ENCODE data around the gene CDH23. TPM values are rescaled to one million over a fixed set of nuclear protein-coding genes. Genes with fewer than 3 reads are reported as not detected.

Gene CDH23
- polyA plus RNA-seq, 1 donor from 2014 or later: 6.6 TPM

DNA sequence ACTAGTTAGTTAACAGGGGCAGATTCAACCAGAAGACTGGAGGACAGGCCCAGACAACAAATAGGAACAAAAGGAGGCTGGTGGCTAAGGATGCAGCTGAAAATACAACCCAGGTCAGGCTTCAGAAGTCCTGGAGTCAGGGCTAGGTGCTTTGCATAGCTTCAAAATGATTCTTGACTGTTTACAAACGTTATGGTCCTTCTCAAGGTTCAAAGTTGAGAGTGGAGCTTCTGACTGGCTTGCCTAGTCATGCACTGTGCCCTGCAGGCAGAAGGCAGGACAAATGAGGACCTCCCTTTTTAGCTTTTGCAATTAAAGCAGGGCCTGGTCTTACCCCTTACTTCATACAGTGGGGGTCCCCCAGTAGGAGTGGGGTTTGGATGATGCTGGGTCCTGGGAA is 4.4 kb upstream of the CDH23 start:
- H4K20me1 ChIP-seq (ENCODE audit: insufficient read depth): no peaks in the 10 kb centered on the region
- H3F3A ChIP-seq (ENCODE audit: insufficient read depth, low read length, poor library complexity, severe bottlenecking): no peaks in the 10 kb centered on the region
- no peak overlapping the region for H3K4me2 ChIP-seq (ENCODE audit: low read length)
- H3K27ac ChIP-seq (ENCODE audit: low read length): no peak overlapping the region
- H3K27me3 ChIP-seq (ENCODE audit: insufficient read depth, low read depth, low read length): peaks cover 5% of the 10 kb centered on the region
- no peaks in the 10 kb centered on the region for H3K79me2 ChIP-seq (replicated peaks; ENCODE audit: insufficient read depth, low read length)
- H3K4me3 ChIP-seq (ENCODE audit: low read length): no peak overlapping the region
- H3K36me3 ChIP-seq (ENCODE audit: insufficient read depth, low read length): no peaks in the 10 kb centered on the region
- no peak overlapping the region for H2AFZ ChIP-seq (ENCODE audit: low read depth, low read length)
- no peaks in the 10 kb centered on the region for H3K9me2 ChIP-seq (ENCODE audit: insufficient read depth, low read length)
- no peak overlapping the region for H3K9ac ChIP-seq (ENCODE audit: low read length)
- TF ChIP-seq SMC3 (conservative IDR thresholded peaks at IDR 0.05; ENCODE audit: poor library complexity) (no peak), RAD21 (conservative IDR thresholded peaks at IDR 0.05) (no peak), POLR2AphosphoS5 (IDR thresholded peaks at IDR 0.05) (no peak), EP300 (conservative IDR thresholded peaks at IDR 0.05; ENCODE audit: poor library complexity, severe bottlenecking) (no peak), TAF1 (IDR thresholded peaks at IDR 0.05; ENCODE audit: low read depth) (no peak), CTCF (IDR thresholded peaks at IDR 0.05; ENCODE audit: poor library complexity, severe bottlenecking) (no peak), MXI1 (conservative IDR thresholded peaks at IDR 0.05; ENCODE audit: poor library complexity, severe bottlenecking) (no peak), EZH2 (IDR thresholded peaks at IDR 0.05; ENCODE audit: borderline replicate concordance, insufficient read depth, low read length, poor library complexity, severe bottlenecking) (no peak)
- TF ChIP-seq, protein P1, sequence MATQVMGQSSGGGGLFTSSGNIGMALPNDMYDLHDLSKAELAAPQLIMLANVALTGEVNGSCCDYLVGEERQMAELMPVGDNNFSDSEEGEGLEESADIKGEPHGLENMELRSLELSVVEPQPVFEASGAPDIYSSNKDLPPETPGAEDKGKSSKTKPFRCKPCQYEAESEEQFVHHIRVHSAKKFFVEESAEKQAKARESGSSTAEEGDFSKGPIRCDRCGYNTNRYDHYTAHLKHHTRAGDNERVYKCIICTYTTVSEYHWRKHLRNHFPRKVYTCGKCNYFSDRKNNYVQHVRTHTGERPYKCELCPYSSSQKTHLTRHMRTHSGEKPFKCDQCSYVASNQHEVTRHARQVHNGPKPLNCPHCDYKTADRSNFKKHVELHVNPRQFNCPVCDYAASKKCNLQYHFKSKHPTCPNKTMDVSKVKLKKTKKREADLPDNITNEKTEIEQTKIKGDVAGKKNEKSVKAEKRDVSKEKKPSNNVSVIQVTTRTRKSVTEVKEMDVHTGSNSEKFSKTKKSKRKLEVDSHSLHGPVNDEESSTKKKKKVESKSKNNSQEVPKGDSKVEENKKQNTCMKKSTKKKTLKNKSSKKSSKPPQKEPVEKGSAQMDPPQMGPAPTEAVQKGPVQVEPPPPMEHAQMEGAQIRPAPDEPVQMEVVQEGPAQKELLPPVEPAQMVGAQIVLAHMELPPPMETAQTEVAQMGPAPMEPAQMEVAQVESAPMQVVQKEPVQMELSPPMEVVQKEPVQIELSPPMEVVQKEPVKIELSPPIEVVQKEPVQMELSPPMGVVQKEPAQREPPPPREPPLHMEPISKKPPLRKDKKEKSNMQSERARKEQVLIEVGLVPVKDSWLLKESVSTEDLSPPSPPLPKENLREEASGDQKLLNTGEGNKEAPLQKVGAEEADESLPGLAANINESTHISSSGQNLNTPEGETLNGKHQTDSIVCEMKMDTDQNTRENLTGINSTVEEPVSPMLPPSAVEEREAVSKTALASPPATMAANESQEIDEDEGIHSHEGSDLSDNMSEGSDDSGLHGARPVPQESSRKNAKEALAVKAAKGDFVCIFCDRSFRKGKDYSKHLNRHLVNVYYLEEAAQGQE (IDR thresholded peaks at IDR 0.05; ENCODE audit: borderline replicate concordance): no peak
- no peaks in the 10 kb centered on the region for H3K9me3 ChIP-seq (ENCODE audit: low read length)

DNA sequence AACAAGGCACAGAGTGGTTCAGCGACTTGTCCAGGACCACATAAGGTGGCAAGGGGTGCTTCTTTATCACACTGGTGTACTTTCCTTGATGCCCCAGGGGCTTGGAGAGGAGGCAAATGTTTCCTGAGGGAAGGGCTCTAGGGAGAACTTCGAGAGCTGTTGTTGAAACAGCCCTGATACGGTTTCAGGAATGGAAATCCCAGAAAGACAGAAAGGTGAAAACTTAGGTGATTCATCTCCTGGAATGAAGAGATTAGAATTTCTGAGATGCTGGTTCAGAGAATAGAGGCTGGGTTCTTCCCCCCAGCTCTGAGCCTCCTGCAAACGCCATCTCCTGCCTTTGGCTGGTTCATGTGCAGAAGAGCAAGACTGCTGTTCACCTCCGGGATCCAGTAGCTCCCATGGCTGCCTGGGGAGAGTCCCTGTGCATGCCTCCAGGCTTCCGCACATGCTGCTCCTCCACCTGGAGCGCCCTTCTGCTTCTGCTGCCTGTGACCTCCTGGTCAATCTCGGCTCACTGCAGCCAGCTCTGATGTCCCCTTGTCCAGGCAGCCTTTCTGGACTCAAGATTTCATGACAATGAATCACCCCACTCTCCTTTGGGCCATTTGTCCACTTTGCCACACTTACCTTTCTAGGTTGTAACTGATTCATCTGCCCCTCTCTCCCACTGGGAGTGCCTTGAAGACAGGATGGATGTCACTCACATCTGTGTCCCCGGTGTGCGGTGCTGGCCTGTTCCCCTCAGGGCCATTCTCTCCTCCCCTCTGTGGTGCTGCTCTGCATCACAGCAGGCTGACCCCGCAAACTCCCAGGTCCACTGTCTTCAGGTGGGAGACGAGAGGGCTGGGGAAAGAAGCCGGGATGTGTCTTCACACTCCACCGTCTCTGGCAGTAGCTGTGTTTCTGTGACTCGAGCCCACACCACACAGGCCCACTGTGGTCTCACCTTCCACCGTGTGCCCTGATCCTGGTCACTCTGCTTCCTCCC is 3.6 kb upstream of the CDH23 start:
- no peak overlapping the region for H3K4me3 ChIP-seq (ENCODE audit: low read length)
- H3K9me3 ChIP-seq (ENCODE audit: low read length): no peaks in the 10 kb centered on the region
- no peaks in the 10 kb centered on the region for H3F3A ChIP-seq (ENCODE audit: insufficient read depth, low read length, poor library complexity, severe bottlenecking)
- no peaks in the 10 kb centered on the region for H3K36me3 ChIP-seq (ENCODE audit: insufficient read depth, low read length)
- H3K9ac ChIP-seq (ENCODE audit: low read length): no peak overlapping the region
- no peak for TF ChIP-seq MXI1 (conservative IDR thresholded peaks at IDR 0.05; ENCODE audit: poor library complexity, severe bottlenecking)
- TF ChIP-seq CTCF (IDR thresholded peaks at IDR 0.05; ENCODE audit: poor library complexity, severe bottlenecking): no peak
- no peak for TF ChIP-seq EP300 (conservative IDR thresholded peaks at IDR 0.05; ENCODE audit: poor library complexity, severe bottlenecking)
- no peak for TF ChIP-seq POLR2AphosphoS5 (IDR thresholded peaks at IDR 0.05)
- TF ChIP-seq SMC3 (conservative IDR thresholded peaks at IDR 0.05; ENCODE audit: poor library complexity): no peak
- TF ChIP-seq EZH2 (IDR thresholded peaks at IDR 0.05; ENCODE audit: borderline replicate concordance, insufficient read depth, low read length, poor library complexity, severe bottlenecking): no peak
- TF ChIP-seq TAF1 (IDR thresholded peaks at IDR 0.05; ENCODE audit: low read depth): no peak
- TF ChIP-seq, protein P1 (IDR thresholded peaks at IDR 0.05; ENCODE audit: borderline replicate concordance): no peak
- TF ChIP-seq RAD21 (conservative IDR thresholded peaks at IDR 0.05): no peak
- no peaks in the 10 kb centered on the region for H3K79me2 ChIP-seq (replicated peaks; ENCODE audit: insufficient read depth, low read length)
- no peaks in the 10 kb centered on the region for H4K20me1 ChIP-seq (ENCODE audit: insufficient read depth)
- H3K4me2 ChIP-seq (ENCODE audit: low read length): no peak overlapping the region
- no peak overlapping the region for H2AFZ ChIP-seq (ENCODE audit: low read depth, low read length)
- H3K27ac ChIP-seq (ENCODE audit: low read length): no peak overlapping the region
- H3K27me3 ChIP-seq (ENCODE audit: insufficient read depth, low read depth, low read length): peaks cover 13% of the 10 kb centered on the region
- H3K9me2 ChIP-seq (ENCODE audit: insufficient read depth, low read length): no peaks in the 10 kb centered on the region

Data from neural cell (in vitro differentiated cells).